ENCODE data around the gene XPC.

XPC gene

GRCh38 chr3:14213066-14213774, 34.8 kb upstream of the XPC start:
- ATAC-seq (ENCODE audit: low read depth): no peak
- DNase-seq (ENCODE audit: low spot score in 2 of 2): no peak
- no peaks in the 10 kb centered on the region for H3K9me3 Mint-ChIP-seq
- no peaks in the 10 kb centered on the region for H3K36me3 Mint-ChIP-seq
- no peaks in the 10 kb centered on the region for H3K4me1 Mint-ChIP-seq
- H3K4me3 Mint-ChIP-seq: no peak overlapping the region
- H3K27ac Mint-ChIP-seq: no peak overlapping the region
- H3K27me3 Mint-ChIP-seq: peaks cover 6% of the 10 kb centered on the region

DNA sequence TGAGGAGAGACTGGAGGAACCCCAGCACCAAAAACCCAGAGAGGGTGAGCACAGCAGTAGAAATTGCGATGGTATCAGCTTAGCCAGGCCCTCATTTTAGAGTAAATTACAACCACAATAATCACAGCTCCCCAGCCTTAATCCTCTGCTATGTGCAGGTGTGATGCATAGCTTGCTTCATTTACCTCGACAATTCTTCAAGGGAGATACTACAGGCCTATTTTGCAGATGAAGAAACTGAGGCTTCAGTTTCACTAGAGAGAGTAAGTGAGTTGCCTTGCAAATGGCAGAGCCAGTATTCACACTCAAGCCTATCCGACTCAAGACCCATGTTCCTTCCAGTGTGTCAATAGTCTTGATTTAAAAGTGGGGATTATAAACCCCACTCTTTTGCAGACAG, 33.6 kb upstream of the XPC start:
- ATAC-seq (ENCODE audit: low read depth): no peak
- H3K36me3 Mint-ChIP-seq: no peaks in the 10 kb centered on the region

GRCh38 chr3:14211621-14212020, 33.2 kb upstream of the XPC start:
- Mint-ChIP-seq H3K36me3 (no peaks in the 10 kb centered on the region), H3K4me3 (no peak overlapping the region), H3K4me1 (no peaks in the 10 kb centered on the region), H3K9me3 (no peaks in the 10 kb centered on the region), H3K27ac (no peak overlapping the region), H3K27me3 (peaks cover 6% of the 10 kb centered on the region)
- no peak for DNase-seq (ENCODE audit: low spot score in 2 of 2)
- no peak for ATAC-seq (ENCODE audit: low read depth)

More for the DNA sequence above, 33.6 kb upstream of the XPC start:
- Mint-ChIP-seq H3K4me1 (no peaks in the 10 kb centered on the region), H3K27me3 (peaks cover 6% of the 10 kb centered on the region), H3K4me3 (no peak overlapping the region), H3K9me3 (no peaks in the 10 kb centered on the region), H3K27ac (no peak overlapping the region)
- DNase-seq (ENCODE audit: low spot score in 2 of 2): no peak

DNA sequence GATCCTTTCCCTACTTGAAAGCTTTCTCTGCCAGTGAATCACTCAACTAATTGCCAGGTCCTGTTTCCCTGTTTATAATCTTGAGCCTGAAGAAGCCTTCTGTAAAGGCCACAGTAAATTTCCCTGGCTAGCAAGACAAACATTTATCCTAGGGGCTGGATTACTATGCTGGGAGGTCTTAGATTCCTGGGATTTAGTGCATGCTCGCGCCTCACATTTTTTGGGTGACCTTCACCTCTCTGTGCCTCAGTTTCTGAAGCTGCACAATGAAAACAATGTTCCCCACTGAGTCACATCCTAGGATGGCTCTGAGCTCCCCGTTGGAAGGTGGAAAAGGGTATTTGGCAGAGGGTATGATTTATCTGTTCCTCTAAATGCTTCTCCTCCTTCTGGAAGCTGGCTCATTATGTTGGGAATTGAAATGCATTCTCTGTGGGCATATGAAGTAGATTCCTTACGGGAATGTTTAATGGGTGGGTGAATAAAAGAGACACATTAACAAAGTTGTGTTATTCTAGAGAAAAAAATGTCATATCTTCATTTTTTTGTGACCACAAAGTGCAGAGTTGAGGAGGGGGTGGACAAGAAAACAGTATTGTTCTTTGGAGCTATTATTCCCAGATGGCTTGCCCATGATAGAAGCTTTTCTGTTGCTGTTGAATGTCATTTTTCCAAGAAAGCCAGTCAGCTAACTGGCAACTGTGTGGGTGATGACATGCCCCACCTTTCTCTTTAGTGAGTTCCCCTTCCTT, 32.6 kb upstream of the XPC start:
- Mint-ChIP-seq H3K4me1 (no peaks in the 10 kb centered on the region), H3K36me3 (no peaks in the 10 kb centered on the region), H3K27ac (no peak overlapping the region), H3K9me3 (no peaks in the 10 kb centered on the region), H3K27me3 (peaks cover 6% of the 10 kb centered on the region), H3K4me3 (no peak overlapping the region)
- DNase-seq (ENCODE audit: low spot score in 2 of 2) (no peak), ATAC-seq (ENCODE audit: low read depth) (no peak)

- Mint-ChIP-seq H3K4me1 (no peaks in the 10 kb centered on the region), H3K27ac (no peak overlapping the region), H3K4me3 (no peak overlapping the region), H3K9me3 (no peaks in the 10 kb centered on the region), H3K27me3 (peaks cover 6% of the 10 kb centered on the region), H3K36me3 (no peaks in the 10 kb centered on the region)
- no peak for DNase-seq (ENCODE audit: low spot score in 2 of 2)
- no peak for ATAC-seq (ENCODE audit: low read depth)
Observed at GRCh38 chr3:14210290-14210688, 31.9 kb upstream of the XPC start.

GRCh38 chr3:14209581-14210289, 31.3 kb upstream of the XPC start:
- no peak overlapping the region for H3K27ac Mint-ChIP-seq
- H3K4me1 Mint-ChIP-seq: no peaks in the 10 kb centered on the region
- no peak overlapping the region for H3K4me3 Mint-ChIP-seq
- no peaks in the 10 kb centered on the region for H3K9me3 Mint-ChIP-seq
- DNase-seq (ENCODE audit: low spot score in 2 of 2) (no peak), ATAC-seq (ENCODE audit: low read depth) (no peak)
- H3K27me3 Mint-ChIP-seq: peaks cover 6% of the 10 kb centered on the region
- H3K36me3 Mint-ChIP-seq: no peaks in the 10 kb centered on the region

GRCh38 chr3:14208977-14209394, 30.6 kb upstream of the XPC start:
- DNase-seq (ENCODE audit: low spot score in 2 of 2): no peak
- H3K4me1 Mint-ChIP-seq: no peaks in the 10 kb centered on the region
- H3K36me3 Mint-ChIP-seq: no peaks in the 10 kb centered on the region
- no peaks in the 10 kb centered on the region for H3K9me3 Mint-ChIP-seq
- no peak overlapping the region for H3K27ac Mint-ChIP-seq
- H3K27me3 Mint-ChIP-seq: peaks cover 6% of the 10 kb centered on the region
- ATAC-seq (ENCODE audit: low read depth): no peak
- H3K4me3 Mint-ChIP-seq: no peak overlapping the region

DNA sequence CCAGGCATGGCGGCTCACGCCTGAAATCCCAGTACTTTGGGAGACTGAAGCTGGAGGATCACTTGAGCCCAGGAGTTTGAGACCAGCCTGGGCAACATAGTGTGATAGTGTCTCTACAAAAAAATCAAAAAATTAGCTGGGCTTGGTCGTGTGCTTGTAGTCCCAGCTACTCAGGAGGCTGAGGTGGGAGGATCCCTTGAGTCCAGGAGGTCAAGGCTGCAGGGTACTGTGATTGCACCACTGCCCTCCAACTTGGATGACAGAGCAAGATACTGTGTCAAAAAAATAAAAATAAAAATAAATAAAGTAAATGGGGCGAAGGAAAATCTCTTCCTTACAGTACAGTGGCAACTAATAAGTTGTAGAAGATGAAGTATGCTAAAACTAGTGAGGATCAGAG, 29.8 kb upstream of the XPC start:
- Mint-ChIP-seq H3K4me1 (peaks cover 4% of the 10 kb centered on the region), H3K4me3 (no peak overlapping the region), H3K27ac (no peak overlapping the region), H3K36me3 (no peaks in the 10 kb centered on the region), H3K9me3 (no peaks in the 10 kb centered on the region), H3K27me3 (peaks cover 6% of the 10 kb centered on the region)
- no peak for DNase-seq (ENCODE audit: low spot score in 2 of 2)
- ATAC-seq (ENCODE audit: low read depth): no peak

- peaks cover 4% of the 10 kb centered on the region for H3K4me1 Mint-ChIP-seq
- no peaks in the 10 kb centered on the region for H3K9me3 Mint-ChIP-seq
- H3K36me3 Mint-ChIP-seq: no peaks in the 10 kb centered on the region
- no peak overlapping the region for H3K27ac Mint-ChIP-seq
- peaks cover 4% of the 10 kb centered on the region for H3K27me3 Mint-ChIP-seq
- DNase-seq (ENCODE audit: low spot score in 2 of 2) (no peak), ATAC-seq (ENCODE audit: low read depth) (no peak)
- H3K4me3 Mint-ChIP-seq: no peak overlapping the region
Observed at GRCh38 chr3:14206548-14207177, 28.3 kb upstream of the XPC start.

GRCh38 chr3:14204515-14205284, 26.3 kb upstream of the XPC start:
- Mint-ChIP-seq H3K4me3 (no peak overlapping the region), H3K27me3 (peaks cover 4% of the 10 kb centered on the region), H3K9me3 (no peaks in the 10 kb centered on the region), H3K27ac (no peak overlapping the region), H3K36me3 (peaks cover 2% of the 10 kb centered on the region), H3K4me1 (peaks cover 4% of the 10 kb centered on the region)
- ATAC-seq (ENCODE audit: low read depth) (no peak), DNase-seq (ENCODE audit: low spot score in 2 of 2) (no peak)

DNA sequence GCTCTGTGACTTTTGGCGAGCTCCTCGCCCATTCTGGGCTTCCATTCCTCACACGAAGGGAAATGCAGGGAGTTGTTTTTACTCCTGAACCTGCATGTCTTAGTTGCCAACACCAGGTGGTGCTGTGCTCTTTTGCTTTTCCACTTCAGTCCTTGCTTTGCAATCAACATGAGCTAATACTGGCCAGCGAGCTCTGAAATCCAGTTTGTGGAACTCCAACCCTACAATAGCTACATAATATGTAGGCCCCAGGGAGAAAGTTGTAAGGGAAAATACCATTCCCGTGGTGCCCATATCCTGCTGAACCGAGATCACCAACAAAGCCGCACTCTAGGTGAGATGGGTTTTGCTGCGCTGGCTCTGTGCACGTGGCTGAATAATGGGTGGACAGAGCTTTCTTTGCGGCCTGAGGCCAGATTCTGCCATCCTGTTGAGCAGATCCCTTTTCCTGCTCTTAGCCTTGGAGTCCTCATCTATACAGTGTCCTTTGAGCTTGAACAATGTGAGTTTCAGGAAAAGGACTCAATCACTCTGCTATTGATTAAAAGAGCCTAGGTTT, 25.2 kb upstream of the XPC start:
- H3K36me3 Mint-ChIP-seq: peaks cover 6% of the 10 kb centered on the region
- H3K27ac Mint-ChIP-seq: no peak overlapping the region
- H3K4me1 Mint-ChIP-seq: peaks cover 4% of the 10 kb centered on the region
- H3K9me3 Mint-ChIP-seq: no peaks in the 10 kb centered on the region
- no peaks in the 10 kb centered on the region for H3K27me3 Mint-ChIP-seq
- peak; percentile 56 for ATAC-seq (ENCODE audit: low read depth)
- H3K4me3 Mint-ChIP-seq: no peak overlapping the region
- peak; percentile 29 to 31 for DNase-seq (ENCODE audit: low spot score in 2 of 2)

GRCh38 chr3:14202874-14203520, 24.6 kb upstream of the XPC start:
- peaks cover 8% of the 10 kb centered on the region for H3K36me3 Mint-ChIP-seq
- DNase-seq (ENCODE audit: low spot score in 2 of 2): no peak
- H3K27ac Mint-ChIP-seq: no peak overlapping the region
- no peaks in the 10 kb centered on the region for H3K9me3 Mint-ChIP-seq
- no peak overlapping the region for H3K4me3 Mint-ChIP-seq
- ATAC-seq (ENCODE audit: low read depth): no peak
- peaks cover 4% of the 10 kb centered on the region for H3K4me1 Mint-ChIP-seq
- no peaks in the 10 kb centered on the region for H3K27me3 Mint-ChIP-seq
